Small intestine (tissue), 7 donors: ENCODE results near the gene TNS1. TPM values are rescaled to one million over a fixed set of nuclear protein-coding genes. Genes with fewer than 3 reads are reported as not detected.

Experiments used
- DNase-seq, 2 donors: peaks; one replicate each; pipeline versions ENCODE4 v3.0.0 to v3.0.0-alpha.2; 2013
- FAIRE-seq: peaks from 2 replicates; lab custom pipeline; 2012; peaks lifted over from hg19 to GRCh38; lab: Jason Lieb, UNC
- H3K27ac ChIP-seq, 3 donors: one replicate each; pipeline ENCODE4 v1.5.1; 2013; ENCODE audit warnings: low read length in 2 of 3, mild to moderate bottlenecking in 2 of 3, control low read depth in 1 of 3, inconsistent platforms in 1 of 3, low read depth in 1 of 3, moderate library complexity in 1 of 3
- H3K27me3 ChIP-seq, 3 donors: one replicate each; pipeline ENCODE4 v1.6.1; 2013; ENCODE audit warnings: low read length in 3 of 3, inconsistent platforms in 1 of 3; ENCODE audit not compliant: control insufficient read depth in 3 of 3, insufficient read depth in 3 of 3
- H3K36me3 ChIP-seq, 3 donors: one replicate each; pipeline ENCODE4 v1.6.1; 2013; ENCODE audit warnings: low read length in 3 of 3, inconsistent platforms in 1 of 3, low read depth in 1 of 3, mild to moderate bottlenecking in 1 of 3, moderate library complexity in 1 of 3; ENCODE audit not compliant: control insufficient read depth in 3 of 3, insufficient read depth in 2 of 3
- H3K4me1 ChIP-seq, 3 donors: one replicate each; pipeline ENCODE4 v1.6.1; 2013; ENCODE audit warnings: low read length in 2 of 3, inconsistent platforms in 1 of 3, low read depth in 1 of 3, mild to moderate bottlenecking in 1 of 3, moderate library complexity in 1 of 3; ENCODE audit not compliant: control insufficient read depth in 3 of 3, insufficient read depth in 2 of 3
- H3K4me3 ChIP-seq, 3 donors: one replicate each; pipeline ENCODE4 v1.5.1; 2013; ENCODE audit warnings: low read length in 3 of 3, control low read depth in 1 of 3, inconsistent platforms in 1 of 3, low read depth in 1 of 3, mild to moderate bottlenecking in 1 of 3, moderate library complexity in 1 of 3
- H3K9me3 ChIP-seq, 2 donors: one replicate each; pipeline ENCODE4 v1.6.1; 2013; ENCODE audit warnings: low read depth in 1 of 2, low read length in 1 of 2; ENCODE audit not compliant: control insufficient read depth in 2 of 2, insufficient read depth in 1 of 2
- WGBS, 3 donors: extraction: QIAGEN DNeasy Blood & Tissue Kit; methylation state at CpG; one replicate each; pipeline ENCODE4 v1.1.7; 2013; 5-methylcytosine and 5-hydroxymethylcytosine counted together
- polyA plus RNA-seq, 4 donors: library from polyadenylated mRNA; stranded (reverse) in 3 of 4; unstranded in 1 of 4; fragments of 200-250 nt in 3 of 4; fragments of 120-200 nt in 1 of 4; gene quantifications; one replicate each; pipeline versions ENCODE4 v1.2.1 to v1.2.3, GENCODE V29; 2013
- donor health status: healthy with polysubstance abuse.
- donor health status: control.
- donor health status: control.
- donor health status: Bipolar disorder and iron deficiency.
- donor health status: healthy.

TNS1 gene
- polyA plus RNA-seq, 4 donors: 1.3 to 52.1 (median 9.8) TPM

DNA sequence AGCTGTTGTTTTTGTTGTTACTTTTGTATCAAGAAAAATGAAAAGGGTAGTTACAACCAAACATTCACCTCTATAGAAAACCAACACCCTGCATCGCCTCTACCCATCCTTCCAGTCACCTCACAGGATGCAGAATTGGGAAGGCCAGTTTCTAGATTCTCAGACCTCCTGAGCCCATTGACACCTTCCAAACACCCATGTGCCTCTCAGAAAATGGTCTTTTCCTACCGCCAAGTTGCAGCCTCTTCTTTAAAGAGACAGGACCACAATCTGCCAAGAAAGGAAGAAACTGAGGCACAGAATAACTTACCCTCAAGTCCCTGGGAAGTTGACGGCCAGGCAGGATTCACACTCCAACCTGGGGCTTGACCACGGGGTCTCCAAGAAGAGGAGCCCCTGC lies 101.4 kb downstream of the TNS1 start:
- peaks cover 0 to 24% (median 14%) of the 10 kb centered on the region in 3 donors for H3K4me1 ChIP-seq
- no peak for FAIRE-seq
- DNase-seq: no peak
- no peaks in the 10 kb centered on the region for H3K27me3 ChIP-seq
- peaks cover 0 to 43% (median 0%) of the 10 kb centered on the region in 3 donors for H3K36me3 ChIP-seq
- H3K4me3 ChIP-seq: no peak overlapping the region
- peaks cover 0 to 3% of the 10 kb centered on the region in 2 donors for H3K9me3 ChIP-seq
- WGBS, 3 donors: 79 to 91% (median 85%) methylated on average over 4 of the region's 4 CpGs
- H3K27ac ChIP-seq: peak overlapping the region in 1 of 3 donors; percentile 96

DNA sequence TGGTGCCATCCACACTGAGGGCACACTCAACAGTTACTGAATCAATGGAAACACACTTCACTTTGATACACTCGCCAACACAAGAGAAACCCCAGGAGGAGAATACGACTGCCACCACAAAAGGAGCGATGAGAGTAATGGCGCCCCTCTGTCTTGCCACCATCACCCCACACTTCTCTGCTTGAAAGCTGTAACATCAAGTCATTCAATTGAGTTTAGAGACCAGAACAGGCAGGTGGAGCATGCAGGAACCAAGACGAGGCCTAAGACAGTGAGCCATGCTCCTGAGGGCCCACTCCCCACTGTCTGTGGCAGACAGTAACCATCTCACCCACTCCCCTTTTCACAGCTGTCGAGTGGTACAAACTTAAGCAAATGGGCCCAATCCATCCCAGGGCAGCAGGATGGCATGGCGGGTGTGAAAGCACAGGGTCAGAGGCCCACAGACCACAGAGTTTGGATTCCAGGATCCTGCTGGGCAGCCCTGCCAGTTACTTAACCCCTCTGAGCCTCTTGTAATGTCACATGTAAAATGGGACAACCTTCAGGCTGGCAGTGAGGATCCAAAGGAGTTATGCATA lies 101.9 kb downstream of the TNS1 start:
- FAIRE-seq (no peak), DNase-seq (no peak)
- peak overlapping the region in 1 of 3 donors; percentile 96 for H3K27ac ChIP-seq
- no peak overlapping the region for H3K4me3 ChIP-seq
- H3K27me3 ChIP-seq: no peaks in the 10 kb centered on the region
- H3K4me1 ChIP-seq: peaks cover 0 to 24% (median 14%) of the 10 kb centered on the region in 3 donors
- peaks cover 0 to 43% (median 0%) of the 10 kb centered on the region in 3 donors for H3K36me3 ChIP-seq
- WGBS, 3 donors: 92 to 95% (median 92%) methylated on average over 7 of the region's 7 CpGs
- peaks cover 0 to 3% of the 10 kb centered on the region in 2 donors for H3K9me3 ChIP-seq

DNA sequence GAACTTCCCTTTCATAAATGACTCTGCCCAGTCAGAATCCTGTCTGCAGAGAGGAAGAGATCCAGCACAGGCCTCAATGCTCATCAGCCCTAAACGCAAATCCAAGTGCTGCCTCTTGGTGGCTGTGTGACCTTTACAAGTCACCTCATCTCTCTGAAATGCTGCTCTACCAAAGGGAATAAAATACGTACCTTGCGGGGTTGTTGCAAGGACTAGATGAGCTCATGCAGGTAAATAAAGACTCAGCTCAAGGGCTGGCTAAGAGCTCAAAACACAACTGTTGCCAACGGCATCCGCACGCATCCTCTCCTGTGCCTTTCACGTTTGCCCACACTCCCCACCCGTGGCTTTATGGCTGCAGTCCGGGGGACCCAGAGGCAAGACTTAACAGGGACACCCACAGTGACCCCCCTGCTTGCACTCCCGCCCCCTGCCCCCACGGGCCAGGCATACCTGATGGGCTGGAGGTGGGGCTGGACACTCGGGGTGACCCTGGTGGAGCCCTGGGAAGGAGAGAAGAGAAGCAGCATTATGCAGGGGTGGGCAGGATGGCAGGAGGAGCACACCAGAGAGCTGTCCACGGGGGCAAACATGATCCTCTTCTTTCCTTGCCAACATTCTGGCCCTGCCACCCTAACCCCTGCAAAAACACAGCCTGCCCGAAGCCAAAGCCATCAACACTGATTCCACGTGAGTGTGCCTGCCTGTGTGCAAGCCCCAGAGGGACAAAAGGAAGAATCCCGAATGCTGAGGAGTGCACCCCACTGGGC lies 102.6 kb downstream of the TNS1 start:
- peaks cover 0 to 24% (median 14%) of the 10 kb centered on the region in 3 donors for H3K4me1 ChIP-seq
- no peaks in the 10 kb centered on the region for H3K27me3 ChIP-seq
- DNase-seq: no peak
- no peak for FAIRE-seq
- no peak overlapping the region for H3K4me3 ChIP-seq
- peak overlapping the region in 1 of 3 donors; percentile 21 for H3K27ac ChIP-seq
- H3K9me3 ChIP-seq: peaks cover 0 to 3% of the 10 kb centered on the region in 2 donors
- H3K36me3 ChIP-seq: peaks cover 0 to 47% (median 0%) of the 10 kb centered on the region in 3 donors
- 68 to 74% (median 72%) methylated on average over 16 of the region's 16 CpGs for WGBS, 3 donors

DNA sequence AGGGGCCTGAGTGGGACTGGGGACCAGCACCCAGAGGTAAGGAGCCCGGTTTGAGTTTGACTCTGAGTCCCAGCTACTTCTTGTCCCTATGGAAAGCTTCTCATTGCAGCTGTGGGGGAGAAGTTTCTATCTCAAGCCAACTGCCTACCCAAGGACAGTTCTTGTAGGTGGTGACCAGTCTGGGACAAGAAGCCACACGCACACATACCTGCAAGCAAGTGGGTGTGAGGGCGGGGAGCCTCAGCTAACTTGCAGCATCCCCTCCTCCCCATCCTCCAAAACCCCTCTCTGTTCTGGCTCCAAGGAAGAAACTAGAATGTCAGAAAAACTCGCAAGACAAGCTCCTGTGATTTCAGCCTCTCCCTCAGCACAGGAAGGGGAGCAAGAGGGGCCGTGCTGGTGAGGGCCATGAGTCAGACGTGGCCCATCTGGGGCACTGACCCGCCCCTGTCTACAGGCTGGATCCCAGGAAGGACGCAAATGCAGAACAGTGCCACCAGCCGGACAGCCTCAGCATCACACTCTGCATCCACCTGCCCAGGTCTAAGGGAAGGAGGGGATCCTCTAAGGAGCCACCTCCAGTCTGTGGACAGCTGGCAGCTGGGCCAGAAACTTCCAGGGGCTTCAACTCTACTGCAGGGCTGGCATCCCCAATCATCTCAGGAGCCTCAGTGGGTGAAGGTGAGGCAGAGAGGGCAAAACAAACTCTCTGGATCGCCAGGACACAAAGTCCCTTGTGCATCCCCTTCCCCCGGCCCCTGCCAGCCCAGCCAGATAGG lies 103.4 kb downstream of the TNS1 start:
- WGBS, 3 donors: 33 to 55% (median 46%) methylated on average over 10 to 11 of the region's 11 CpGs
- peak; percentile 41 to 67 for DNase-seq
- peaks cover 0 to 24% (median 14%) of the 10 kb centered on the region in 3 donors for H3K4me1 ChIP-seq
- H3K27me3 ChIP-seq: no peaks in the 10 kb centered on the region
- peaks cover 0 to 51% (median 0%) of the 10 kb centered on the region in 3 donors for H3K36me3 ChIP-seq
- H3K4me3 ChIP-seq: no peak overlapping the region
- peaks cover 0 to 3% of the 10 kb centered on the region in 2 donors for H3K9me3 ChIP-seq
- FAIRE-seq: no peak
- H3K27ac ChIP-seq: peak overlapping the region in 1 of 3 donors; percentile 6

DNA sequence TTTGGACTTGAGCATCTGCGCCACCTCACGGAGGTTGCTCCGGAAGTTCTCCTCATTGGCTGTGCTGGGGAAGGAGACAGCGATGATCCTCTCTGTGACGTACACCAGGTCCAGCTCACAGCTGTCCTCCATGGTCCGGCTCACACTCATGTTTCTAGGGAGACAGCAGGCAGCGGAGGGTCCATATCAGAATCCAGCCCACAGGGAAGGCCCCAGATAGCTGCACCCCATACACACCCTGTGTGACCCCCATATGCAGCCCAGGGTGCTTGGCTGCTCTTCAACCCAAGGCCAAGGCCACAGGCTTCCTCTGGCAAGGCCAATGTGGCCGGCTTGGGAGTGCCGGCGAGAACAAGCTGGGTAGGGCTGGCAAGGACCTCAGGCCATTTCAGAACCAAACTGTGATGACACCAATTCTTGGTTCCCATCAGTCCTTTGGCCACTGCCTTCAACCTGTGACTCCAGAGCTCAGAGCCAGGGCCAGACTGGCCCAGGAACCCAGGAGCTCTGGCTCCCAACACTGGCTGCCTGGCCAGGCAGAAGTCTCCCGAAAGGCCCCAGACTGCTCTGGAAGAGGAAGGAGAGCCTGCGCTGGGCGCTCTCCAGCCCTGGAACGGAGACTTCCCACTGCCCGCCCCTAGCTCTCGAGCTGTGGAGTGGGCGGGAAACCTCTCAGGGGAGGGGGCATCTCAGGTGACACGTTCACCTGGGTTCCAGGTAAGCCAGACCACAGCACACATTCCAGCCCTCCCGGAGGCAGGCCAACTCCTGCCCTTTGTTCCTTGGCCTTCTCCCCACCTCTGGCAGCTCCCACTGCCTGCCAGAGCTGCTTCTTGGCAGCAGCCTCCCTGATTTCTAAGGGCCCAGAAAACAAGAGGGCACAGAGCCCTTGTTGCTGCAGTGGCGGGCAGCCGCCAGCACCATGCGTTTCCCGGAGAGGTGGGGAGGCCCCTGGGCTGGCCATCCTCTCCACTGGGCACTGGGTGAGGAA lies 104.7 kb downstream of the TNS1 start:
- peak in 1 of 2 donors; percentile 19 for DNase-seq
- Histone ChIP-seq H3K27ac (no peak overlapping the region), H3K36me3 (peaks cover 0 to 61% (median 3%) of the 10 kb centered on the region in 3 donors), H3K4me3 (no peak overlapping the region), H3K27me3 (no peaks in the 10 kb centered on the region), H3K9me3 (peaks cover 0 to 2% of the 10 kb centered on the region in 2 donors), H3K4me1 (peaks cover 0 to 17% (median 14%) of the 10 kb centered on the region in 3 donors)
- no peak for FAIRE-seq
- 46 to 65% (median 60%) methylated on average over 22 to 23 of the region's 23 CpGs for WGBS, 3 donors

DNA sequence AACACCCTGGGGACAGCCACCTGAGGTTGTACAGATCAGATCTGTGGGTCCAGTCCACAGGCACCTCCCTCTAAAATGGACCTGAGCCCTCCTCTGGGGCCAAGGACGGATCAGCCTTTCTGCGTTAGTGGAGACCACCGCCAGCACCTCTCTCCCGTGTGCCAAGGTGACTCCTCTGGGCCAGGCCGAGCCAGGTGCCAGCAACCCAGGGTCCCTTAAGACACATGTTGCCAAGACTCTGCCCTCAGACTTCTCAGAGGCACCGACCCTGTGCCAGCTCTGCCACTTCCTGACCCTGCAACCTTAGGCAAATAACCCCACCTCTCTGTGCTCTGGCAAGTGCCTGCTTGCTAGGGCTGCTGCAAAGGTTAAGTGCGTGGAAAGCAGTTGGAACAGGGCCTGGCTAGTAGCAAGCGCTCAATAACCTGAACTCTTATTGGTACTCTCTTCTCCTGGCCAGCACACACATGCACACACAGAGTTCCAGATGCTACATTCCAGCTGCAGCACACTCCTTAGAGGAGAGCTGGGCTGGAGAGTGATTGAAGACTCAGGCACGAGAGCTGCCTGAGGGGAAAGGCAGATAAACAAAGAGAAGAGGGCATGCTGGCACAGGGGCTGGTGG lies 105.6 kb downstream of the TNS1 start:
- DNase-seq (no peak), FAIRE-seq (no peak)
- Histone ChIP-seq H3K4me1 (peaks cover 0 to 12% (median 8%) of the 10 kb centered on the region in 3 donors), H3K4me3 (no peak overlapping the region), H3K9me3 (no peaks in the 10 kb centered on the region), H3K36me3 (peaks cover 0 to 63% (median 3%) of the 10 kb centered on the region in 3 donors), H3K27me3 (no peaks in the 10 kb centered on the region), H3K27ac (no peak overlapping the region)
- WGBS, 3 donors: 70 to 86% (median 78%) methylated on average over 9 of the region's 9 CpGs

DNA sequence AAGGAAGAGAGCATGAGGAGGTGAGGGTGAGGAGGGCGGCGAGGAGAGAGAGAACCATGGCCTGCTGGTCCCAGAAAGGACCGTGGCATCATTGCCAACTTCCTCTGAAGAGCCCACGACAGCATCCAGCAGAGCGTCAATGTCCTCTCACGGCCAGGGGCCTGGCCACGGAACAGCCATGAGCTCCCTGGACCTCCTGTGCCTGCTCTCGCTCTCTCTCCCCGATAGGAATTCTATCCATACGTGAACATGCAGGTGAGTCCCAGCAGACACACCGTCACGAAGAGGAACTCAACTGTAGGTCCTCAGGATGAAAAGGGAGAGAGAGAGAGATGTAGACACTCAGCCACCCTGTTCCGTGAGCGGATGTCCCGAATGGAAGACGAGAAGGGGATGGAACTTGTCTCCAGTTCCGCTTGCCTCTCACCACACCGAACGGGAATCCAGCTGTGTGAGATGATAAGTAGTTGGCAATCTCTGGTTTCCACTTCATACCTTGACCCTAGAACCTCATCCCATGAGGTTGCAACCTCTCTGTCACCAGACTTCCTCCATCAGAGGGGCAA lies 107.6 kb downstream of the TNS1 start:
- H3K27me3 ChIP-seq: no peaks in the 10 kb centered on the region
- peaks cover 0 to 4% (median 0%) of the 10 kb centered on the region in 3 donors for H3K4me1 ChIP-seq
- no peaks in the 10 kb centered on the region for H3K9me3 ChIP-seq
- no peak for DNase-seq
- H3K27ac ChIP-seq: no peak overlapping the region
- 85 to 94% (median 86%) methylated on average over 19 of the region's 19 CpGs for WGBS, 3 donors
- FAIRE-seq: no peak
- H3K36me3 ChIP-seq: peaks cover 0 to 64% (median 3%) of the 10 kb centered on the region in 3 donors
- H3K4me3 ChIP-seq: no peak overlapping the region
